GM13976 (cell line): ENCODE data around the gene CCDC171.

ENCODE experiments used
- DNase-seq: peaks from one replicate; pipeline ENCODE4 v3.0.0; 2012; ENCODE audit warnings: low spot score
- in situ Hi-C: fragments of 300-500 bp; cut with MboI; formaldehyde crosslinking; loops from one replicate; pipeline ENCODE4 v1.12.0; 2022; ENCODE audit warnings: low sequenced_read_pairs, mixed read lengths, inconsistent platforms; ENCODE audit not compliant: unreplicated experiment
- TF ChIP-seq, protein P1 (sequence below): IDR thresholded peaks from 2 replicates; pipeline ENCODE4 v1.5.1; 2012; ENCODE audit warnings: borderline replicate concordance, mild to moderate bottlenecking; ENCODE audit not compliant: insufficient read depth; ENCODE audit errors: extremely low read depth, missing control alignments, control extremely low read depth

The CCDC171 gene

DNA sequence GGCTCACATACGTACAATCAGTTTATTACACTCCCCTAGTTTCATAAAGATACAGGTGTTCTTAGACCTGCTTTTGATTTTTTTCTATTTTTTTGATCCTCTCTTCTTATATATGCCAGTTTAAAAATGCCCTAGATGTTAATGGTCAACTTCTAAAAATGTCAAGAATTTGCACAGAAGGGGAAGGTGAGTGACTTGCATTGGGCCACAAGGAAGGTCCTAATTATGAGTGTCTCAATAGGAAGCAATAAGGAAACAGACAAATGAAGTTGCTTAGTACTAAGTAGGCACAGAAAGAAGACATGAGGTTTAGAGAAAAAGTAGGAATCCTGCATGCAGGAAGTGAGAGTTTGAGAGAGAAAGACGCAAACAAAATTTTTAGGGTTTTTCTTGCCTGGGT lies 3.2 kb upstream of the CCDC171 start:
- DNase-seq, result no peak
- TF ChIP-seq, protein P1, sequence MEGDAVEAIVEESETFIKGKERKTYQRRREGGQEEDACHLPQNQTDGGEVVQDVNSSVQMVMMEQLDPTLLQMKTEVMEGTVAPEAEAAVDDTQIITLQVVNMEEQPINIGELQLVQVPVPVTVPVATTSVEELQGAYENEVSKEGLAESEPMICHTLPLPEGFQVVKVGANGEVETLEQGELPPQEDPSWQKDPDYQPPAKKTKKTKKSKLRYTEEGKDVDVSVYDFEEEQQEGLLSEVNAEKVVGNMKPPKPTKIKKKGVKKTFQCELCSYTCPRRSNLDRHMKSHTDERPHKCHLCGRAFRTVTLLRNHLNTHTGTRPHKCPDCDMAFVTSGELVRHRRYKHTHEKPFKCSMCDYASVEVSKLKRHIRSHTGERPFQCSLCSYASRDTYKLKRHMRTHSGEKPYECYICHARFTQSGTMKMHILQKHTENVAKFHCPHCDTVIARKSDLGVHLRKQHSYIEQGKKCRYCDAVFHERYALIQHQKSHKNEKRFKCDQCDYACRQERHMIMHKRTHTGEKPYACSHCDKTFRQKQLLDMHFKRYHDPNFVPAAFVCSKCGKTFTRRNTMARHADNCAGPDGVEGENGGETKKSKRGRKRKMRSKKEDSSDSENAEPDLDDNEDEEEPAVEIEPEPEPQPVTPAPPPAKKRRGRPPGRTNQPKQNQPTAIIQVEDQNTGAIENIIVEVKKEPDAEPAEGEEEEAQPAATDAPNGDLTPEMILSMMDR, result no peak
- in situ Hi-C loops, result no loop called here

DNA sequence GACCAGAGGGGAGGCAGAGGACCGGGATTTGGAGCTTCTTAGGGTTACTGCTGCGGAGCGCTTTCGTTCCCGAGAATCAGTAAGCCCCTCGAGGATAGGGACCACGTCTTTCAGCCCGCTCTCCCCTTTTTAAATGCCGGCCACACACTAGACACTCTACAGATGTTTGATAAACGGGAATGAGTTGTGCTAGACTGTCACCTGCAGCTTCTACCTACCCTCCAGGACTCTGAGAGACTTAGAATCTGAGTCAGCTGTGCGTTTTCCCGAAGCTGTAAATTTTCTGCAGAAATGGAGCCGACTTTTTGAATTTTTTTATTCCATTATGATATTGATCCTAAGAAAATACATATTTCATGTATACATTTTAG lies 670 bp downstream of the CCDC171 start:
- TF ChIP-seq, protein P1, result no peak
- in situ Hi-C loops, result no loop called here
- DNase-seq, result no peak

DNA sequence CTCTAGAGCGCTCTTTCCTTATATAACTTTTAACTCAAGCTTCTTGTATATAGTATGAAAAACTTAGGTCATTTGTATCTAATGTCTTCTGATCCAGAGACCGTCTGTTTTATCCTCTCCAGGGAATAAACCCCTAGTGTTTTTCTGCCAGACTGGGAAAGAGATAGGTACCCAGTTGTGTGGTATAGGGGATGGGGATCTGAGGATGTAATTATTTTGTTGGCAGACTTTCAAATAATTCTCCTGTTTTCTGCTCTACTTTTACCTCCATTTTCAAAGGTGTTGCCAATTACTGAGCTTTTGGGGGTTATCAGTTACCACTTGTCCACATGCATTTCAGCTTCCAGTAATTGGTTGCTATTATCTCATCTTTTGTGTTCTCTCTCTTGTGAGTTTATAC lies 17.9 kb downstream of the CCDC171 start:
- no peak for DNase-seq
- in situ Hi-C loops, result no loop called here
- TF ChIP-seq, protein P1, result no peak

DNA sequence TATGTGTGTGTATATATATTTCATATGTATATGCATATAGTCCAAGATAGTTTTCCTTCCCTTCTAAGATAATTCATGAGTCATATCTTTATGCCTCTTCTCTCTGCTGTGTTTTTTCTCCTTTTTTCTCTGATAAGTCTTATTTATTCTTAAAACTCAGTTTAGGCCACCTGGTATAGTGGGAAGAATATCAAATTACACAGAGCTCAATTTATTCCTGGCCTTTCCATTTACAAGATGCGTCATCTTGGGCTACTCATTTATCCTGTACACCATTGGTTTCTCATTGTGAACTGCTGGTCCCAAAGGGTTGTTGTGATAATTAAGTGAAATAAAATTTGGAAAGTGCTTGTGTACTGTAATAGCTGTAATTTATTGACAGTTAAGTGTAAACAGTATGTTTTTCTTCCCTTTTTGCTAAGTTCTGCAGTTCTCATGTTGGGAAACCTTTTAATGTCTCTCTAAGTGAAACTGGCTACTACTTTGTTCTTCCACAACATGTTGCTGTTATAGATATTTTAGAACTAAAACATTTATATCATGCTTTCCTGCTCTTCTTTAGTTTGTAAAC lies 19.4 kb downstream of the CCDC171 start:
- in situ Hi-C loops, result no loop called here
- no peak for DNase-seq
- TF ChIP-seq, protein P1, result no peak

DNA sequence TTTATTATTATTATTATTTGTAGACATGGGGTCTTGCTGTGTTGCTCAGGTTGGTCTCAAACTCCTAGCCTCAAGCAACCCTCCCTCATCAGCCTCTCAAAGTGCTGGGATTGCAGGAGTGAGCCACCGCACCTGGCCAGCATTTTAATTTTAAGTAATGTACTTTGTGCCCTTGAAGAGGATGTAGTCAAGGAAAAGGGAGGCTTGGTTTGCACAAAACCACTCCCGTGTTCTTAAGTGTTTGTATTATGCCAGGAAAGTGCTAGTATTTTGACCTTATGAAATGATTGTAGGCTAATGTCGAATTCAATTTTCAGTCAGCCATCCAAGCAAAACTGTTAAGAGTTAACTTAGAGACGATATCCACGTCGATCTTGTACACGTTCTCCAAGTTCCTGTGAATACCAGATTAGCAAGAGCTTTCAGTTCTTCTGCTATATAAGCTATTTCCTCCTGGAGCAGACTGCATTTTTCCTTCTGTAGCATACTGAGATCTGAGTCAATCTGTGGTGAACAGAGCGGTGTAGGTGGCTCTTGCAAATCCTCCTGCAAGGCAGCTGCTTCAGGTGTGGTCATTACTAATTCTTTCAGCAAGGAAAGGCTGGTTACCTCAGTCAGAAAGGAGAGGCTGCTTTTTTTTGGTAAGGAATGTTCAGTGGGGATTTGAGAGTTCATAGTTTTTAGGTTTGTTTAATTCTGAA lies 23.7 kb downstream of the CCDC171 start:
- DNase-seq, result no peak
- in situ Hi-C loops, result no loop called here
- TF ChIP-seq, protein P1, result no peak

DNA sequence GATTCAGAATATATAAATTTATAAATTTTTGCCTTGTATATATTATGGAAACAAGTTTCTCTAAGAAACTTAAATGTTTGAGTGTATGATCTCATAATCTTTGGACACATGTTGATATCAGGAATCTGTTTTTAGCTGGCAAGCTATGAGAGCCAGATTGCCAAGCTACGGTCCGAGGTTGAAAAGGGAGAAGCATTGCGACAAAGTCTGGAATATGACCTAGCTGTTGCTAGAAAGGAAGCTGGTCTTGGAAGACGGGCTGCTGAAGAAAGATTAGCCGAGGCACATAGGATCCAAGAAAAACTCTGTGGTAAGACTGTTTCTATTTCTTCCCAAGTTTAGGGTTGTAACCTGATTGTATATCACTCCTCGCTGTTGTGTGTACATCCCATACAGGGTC lies 25.9 kb downstream of the CCDC171 start:
- DNase-seq, result no peak
- in situ Hi-C loops, result no loop called here
- TF ChIP-seq, protein P1, result no peak
